Fibroblast of lung (primary cell): ENCODE measurements around the gene NDP. TPM values are rescaled to one million over a fixed set of nuclear protein-coding genes. Genes with fewer than 3 reads are reported as not detected.

Experiments
- DNase-seq, 2 donors: peaks; one replicate each; pipeline versions ENCODE4 v3.0.0 to v3.0.0-alpha.2; 2010; ENCODE audit warnings: low read depth in 2 of 2
- H2AFZ ChIP-seq: 2 replicates; pipeline ENCODE4 v1.5.1; 2012; ENCODE audit warnings: low read length, control low read depth, inconsistent platforms
- H3K27ac ChIP-seq: 2 replicates; pipeline ENCODE4 v1.5.1; 2011; ENCODE audit warnings: low read length, control low read depth; ENCODE audit not compliant: insufficient read depth
- H3K27me3 ChIP-seq: 2 replicates; pipeline ENCODE4 v1.5.1; 2011; ENCODE audit warnings: mild to moderate bottlenecking, low read length; ENCODE audit not compliant: control insufficient read depth, insufficient read depth
- H3K36me3 ChIP-seq: 2 replicates; pipeline ENCODE4 v1.5.1; 2011; ENCODE audit warnings: low read length; ENCODE audit not compliant: control insufficient read depth, insufficient read depth
- H3K4me1 ChIP-seq: 2 replicates; pipeline ENCODE4 v1.5.1; 2011; ENCODE audit warnings: low read length; ENCODE audit not compliant: control insufficient read depth, insufficient read depth; ENCODE audit errors: extremely low read depth
- H3K4me2 ChIP-seq: 2 replicates; pipeline ENCODE4 v1.5.1; 2011; ENCODE audit warnings: low read length, control low read depth; ENCODE audit not compliant: insufficient read depth; ENCODE audit errors: extremely low read depth
- H3K4me3 ChIP-seq, 4 experiments: fragments of 200-600 bp in 1 of 4; sonication (generic) in 1 of 4; replicated peaks in 1 of 4; 2 replicates each; pipeline ENCODE4 v1.5.1; 2011 to 2016; ENCODE audit warnings: low read length in 4 of 4, low read depth in 3 of 4, mild to moderate bottlenecking in 3 of 4, control low read depth in 2 of 4, inconsistent platforms in 1 of 4, mixed read lengths in 1 of 4; ENCODE audit not compliant: insufficient read depth in 1 of 4; ENCODE audit errors: control extremely low read depth in 1 of 4
- H3K79me2 ChIP-seq: 2 replicates; pipeline ENCODE4 v1.5.1; 2012; ENCODE audit warnings: mild to moderate bottlenecking, low read length, inconsistent platforms; ENCODE audit not compliant: control insufficient read depth, insufficient read depth
- H3K9ac ChIP-seq: 2 replicates; pipeline ENCODE4 v1.5.1; 2011; ENCODE audit warnings: mild to moderate bottlenecking, low read length, control low read depth; ENCODE audit not compliant: insufficient read depth
- H3K9me3 ChIP-seq: 2 replicates; pipeline ENCODE4 v1.5.1; 2012; ENCODE audit warnings: low read depth, low read length; ENCODE audit not compliant: control insufficient read depth, insufficient read depth
- H4K20me1 ChIP-seq: 2 replicates; pipeline ENCODE4 v1.5.1; 2011; ENCODE audit warnings: low read length; ENCODE audit not compliant: control insufficient read depth, insufficient read depth; ENCODE audit errors: extremely low read depth
- CTCF ChIP-seq, 2 donors: IDR thresholded peaks in 1 of 2; conservative IDR thresholded peaks in 1 of 2; 1 replicate in 1 of 2; 2 replicates in 1 of 2; pipeline ENCODE4 v1.5.1; 2011 to 2012; ENCODE audit warnings: low read length in 2 of 2, control low read depth in 1 of 2, inconsistent platforms in 1 of 2, low read depth in 1 of 2, mild to moderate bottlenecking in 1 of 2
- EZH2 ChIP-seq: IDR thresholded peaks from 2 replicates; pipeline ENCODE4 v1.5.1; 2012; ENCODE audit warnings: low read length, control low read depth, mild to moderate bottlenecking; ENCODE audit errors: missing control alignments
- polyA plus RNA-seq, 2 donors: library from polyadenylated mRNA; depleted of rRNA in 1 of 2; stranded (reverse) in 1 of 2; unstranded in 1 of 2; fragments of >200 nt; gene quantifications; 2 replicates each; pipeline ENCODE4 v1.2.1, GENCODE V29; 2011 to 2012; ENCODE audit warnings: missing spikeins in 1 of 2
- total RNA-seq: library from RNA; depleted of rRNA; stranded (reverse); fragments of >200 nt; gene quantifications from 2 replicates; pipeline ENCODE4 v1.2.1, GENCODE V29; 2014

NDP gene
- total and polyA plus RNA-seq, 2 donors (not counting 1 experiment from before 2014, with no cell fraction given): 0.79 to 5.3 TPM

- Histone ChIP-seq H3K4me1 (no peaks in the 10 kb centered on the region), H4K20me1 (no peaks in the 10 kb centered on the region), H3K4me3 (no peak overlapping the region), H3K36me3 (no peaks in the 10 kb centered on the region), H3K9me3 (no peaks in the 10 kb centered on the region), H3K79me2 (no peaks in the 10 kb centered on the region), H3K4me2 (no peak overlapping the region), H2AFZ (no peak overlapping the region), H3K9ac (no peak overlapping the region), H3K27ac (no peak overlapping the region), H3K27me3 (no peaks in the 10 kb centered on the region)
- TF ChIP-seq CTCF (conservative IDR thresholded peaks at IDR 0.05 in 1 of 2, IDR thresholded peaks at IDR 0.05 in 1 of 2; ENCODE audit: low read depth in 1 of 2, low read length in 2 of 2) (no peak), EZH2 (no peak)
- no peak for DNase-seq
Observed at GRCh38 chrX:43956034-43956433, 17.2 kb downstream of the NDP start.

- Histone ChIP-seq H4K20me1 (no peaks in the 10 kb centered on the region), H2AFZ (no peak overlapping the region), H3K4me3 (no peak overlapping the region), H3K27ac (no peak overlapping the region), H3K9ac (no peak overlapping the region), H3K4me1 (no peaks in the 10 kb centered on the region), H3K36me3 (no peaks in the 10 kb centered on the region), H3K27me3 (no peaks in the 10 kb centered on the region), H3K9me3 (no peaks in the 10 kb centered on the region), H3K79me2 (no peaks in the 10 kb centered on the region), H3K4me2 (no peak overlapping the region)
- TF ChIP-seq CTCF (conservative IDR thresholded peaks at IDR 0.05 in 1 of 2, IDR thresholded peaks at IDR 0.05 in 1 of 2; ENCODE audit: low read depth in 1 of 2, low read length in 2 of 2) (no peak), EZH2 (no peak)
- peak in 1 of 2 donors; percentile 85 for DNase-seq
Observed at GRCh38 chrX:43953218-43953617, 20.0 kb downstream of the NDP start.

GRCh38 chrX:43949669-43950068 lies 23.5 kb downstream of the NDP start:
- Histone ChIP-seq H3K27me3 (no peaks in the 10 kb centered on the region), H3K36me3 (no peaks in the 10 kb centered on the region), H4K20me1 (no peaks in the 10 kb centered on the region), H3K4me3 (no peak overlapping the region), H3K4me2 (no peak overlapping the region), H3K9me3 (no peaks in the 10 kb centered on the region), H2AFZ (no peak overlapping the region), H3K9ac (no peak overlapping the region), H3K79me2 (no peaks in the 10 kb centered on the region), H3K4me1 (no peaks in the 10 kb centered on the region), H3K27ac (no peak overlapping the region)
- no peak for DNase-seq
- no peak for TF ChIP-seq EZH2
- peak in 1 of 2 donors; percentile 37 for TF ChIP-seq CTCF (conservative IDR thresholded peaks at IDR 0.05 in 1 of 2, IDR thresholded peaks at IDR 0.05 in 1 of 2; ENCODE audit: low read depth in 1 of 2, low read length in 2 of 2)
